HG03378 (cell line): ENCODE data around the gene KRT81.
"Not testable (repeated sequence)": the region's sequence is repeated elsewhere in the genome, so short reads cannot be mapped to it uniquely, and the experiment has no call there.

Source experiments
- ATAC-seq: cut with Tn5 transposase; IDR thresholded peaks from one replicate; pipeline ENCODE4 v1.9.1; 2021; ENCODE audit warnings: mild to moderate bottlenecking, moderate library complexity; ENCODE audit not compliant: unreplicated experiment

The KRT81 gene

DNA sequence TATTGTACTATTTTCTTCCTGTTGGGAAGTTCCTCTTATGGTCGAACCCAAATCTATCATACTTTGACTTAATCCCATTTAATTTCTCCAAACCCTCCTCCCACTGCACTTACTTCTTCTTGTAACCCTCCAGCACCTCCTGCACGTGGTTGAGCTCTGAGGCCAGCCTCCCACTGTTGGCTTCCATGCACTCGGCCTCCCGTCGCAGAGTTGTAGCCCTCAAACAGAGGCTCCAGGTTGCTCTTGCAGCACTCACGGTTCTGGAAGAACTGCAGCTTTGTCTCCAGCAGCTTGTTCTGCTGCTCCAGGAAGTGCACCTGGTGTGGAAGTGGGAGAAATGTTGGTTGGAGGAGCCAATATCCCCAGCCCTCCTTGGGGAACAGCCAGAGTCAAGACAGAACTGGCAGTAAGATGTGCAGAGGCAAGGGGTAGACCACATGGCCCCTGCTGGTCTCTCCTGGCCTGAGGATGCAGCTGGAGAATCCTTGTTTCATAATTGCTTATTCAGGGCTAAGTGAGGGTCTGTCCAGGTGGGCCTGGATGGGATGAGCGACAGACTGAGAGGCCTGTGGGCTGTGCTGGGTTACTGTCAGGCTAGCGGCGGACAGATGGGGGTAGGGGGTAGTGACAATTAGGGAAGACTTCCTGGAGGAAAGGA is 35.3 kb downstream of the KRT81 start:
- ATAC-seq: no peak

DNA sequence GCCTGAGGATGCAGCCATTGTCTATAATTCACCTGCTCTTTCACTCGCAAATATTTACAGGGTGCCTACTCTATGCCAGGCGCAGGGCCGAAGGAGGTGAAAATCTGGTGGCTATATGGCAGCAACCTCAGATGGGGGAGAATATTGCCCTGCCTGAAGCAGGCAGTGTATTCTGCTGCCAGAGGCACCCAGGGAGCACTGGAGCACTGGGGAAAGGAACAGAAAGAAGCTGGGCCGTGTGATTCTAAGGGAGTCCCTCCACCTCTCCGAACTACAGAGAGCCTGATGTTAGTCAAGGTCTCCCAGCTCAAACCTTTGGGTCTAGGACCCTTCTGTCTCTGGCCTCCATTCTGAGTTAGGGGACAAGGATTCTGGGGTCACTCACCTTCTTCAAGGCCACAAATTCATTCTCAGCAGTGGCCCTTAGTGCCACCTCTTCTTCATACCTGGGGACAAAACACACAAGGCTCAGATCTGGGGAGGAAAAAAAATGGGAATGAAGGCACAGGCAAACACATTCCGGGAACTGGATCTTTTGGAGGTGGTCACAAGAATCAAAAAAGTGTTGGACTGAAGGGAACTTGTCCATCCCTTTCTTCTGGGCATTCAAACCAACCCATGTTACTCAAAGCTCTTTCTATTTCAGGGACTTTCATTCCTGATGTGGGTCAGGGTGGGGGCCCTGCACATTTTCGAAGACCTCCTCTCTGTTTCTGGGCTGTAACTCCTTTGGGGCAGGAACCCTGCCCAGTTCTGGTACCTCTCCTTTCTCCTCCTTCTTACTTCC is 36.2 kb downstream of the KRT81 start:
- ATAC-seq: no peak

DNA sequence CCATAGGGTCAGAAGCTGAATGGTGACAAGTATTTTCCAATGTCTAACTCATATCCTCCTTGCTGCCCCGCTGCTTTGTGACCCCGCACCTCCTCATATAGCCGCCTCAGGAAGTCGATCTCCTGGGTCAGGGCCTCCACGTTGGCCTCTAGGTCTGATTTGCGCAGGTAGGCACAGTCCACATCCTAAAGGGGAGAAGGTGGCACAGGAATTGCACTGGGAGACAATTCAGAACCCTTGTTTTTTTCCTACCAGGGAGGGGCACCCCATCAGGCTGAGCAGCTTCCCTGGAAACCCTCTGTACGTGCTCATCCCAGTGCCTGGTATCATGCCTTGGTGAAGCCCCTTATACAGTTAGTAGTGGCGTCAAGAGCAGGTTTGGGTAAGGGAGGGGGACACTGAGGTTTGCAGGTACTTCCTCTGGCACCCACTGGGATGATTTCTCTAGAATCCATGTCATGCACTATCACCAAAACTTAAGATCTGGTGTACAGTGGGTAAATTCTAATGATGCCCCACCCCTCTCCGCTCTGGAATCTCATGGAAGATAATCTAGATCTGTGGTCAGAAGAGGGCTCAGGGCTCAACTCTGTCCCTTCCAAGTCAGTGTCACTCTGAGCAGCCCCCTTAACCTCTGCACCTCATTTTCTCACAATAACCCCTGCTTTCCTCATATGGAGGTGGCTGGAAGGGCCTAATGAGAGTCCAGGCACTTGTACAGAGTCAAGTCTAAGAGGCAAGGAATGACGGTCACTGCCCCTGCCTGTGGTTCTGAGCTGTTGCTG is 37.0 kb downstream of the KRT81 start:
- ATAC-seq: no peak

DNA sequence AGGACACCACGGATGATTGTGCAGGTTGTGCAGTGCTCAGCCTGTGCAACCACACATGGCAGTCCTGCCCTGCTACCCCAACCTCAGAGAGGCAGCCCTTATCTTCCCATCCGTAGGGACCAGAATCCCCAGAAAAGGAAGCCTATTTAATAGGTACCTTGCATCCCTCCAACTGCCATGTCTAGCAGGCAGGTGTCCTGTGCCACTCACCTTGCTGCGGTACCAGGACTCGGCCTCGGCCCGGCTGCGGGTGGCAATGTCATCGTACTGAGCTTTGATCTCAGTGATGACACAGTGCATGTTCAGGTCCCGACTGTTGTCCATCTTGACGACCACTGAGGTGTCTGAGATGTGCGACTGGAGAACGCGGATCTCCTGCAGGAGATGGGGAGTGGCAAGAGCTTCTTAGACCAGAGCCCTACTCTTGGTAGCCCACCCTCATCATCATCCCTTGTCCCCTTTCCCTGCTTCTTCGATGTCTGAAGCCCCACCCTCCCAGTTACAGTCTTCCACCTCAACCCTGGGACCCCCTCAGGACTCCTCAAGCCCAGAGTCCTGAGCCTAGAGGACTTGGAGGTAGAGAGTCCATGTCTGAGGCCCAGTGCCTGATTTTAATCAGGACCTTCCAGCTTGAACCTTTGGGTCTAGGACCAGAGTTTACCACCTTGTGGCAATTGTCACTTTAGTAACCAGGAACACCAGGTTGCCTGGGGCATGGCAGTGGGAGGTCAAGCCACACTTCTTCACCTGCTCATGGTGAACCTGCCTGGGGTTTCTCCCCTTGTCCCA is 37.7 kb downstream of the KRT81 start:
- ATAC-seq: no peak

DNA sequence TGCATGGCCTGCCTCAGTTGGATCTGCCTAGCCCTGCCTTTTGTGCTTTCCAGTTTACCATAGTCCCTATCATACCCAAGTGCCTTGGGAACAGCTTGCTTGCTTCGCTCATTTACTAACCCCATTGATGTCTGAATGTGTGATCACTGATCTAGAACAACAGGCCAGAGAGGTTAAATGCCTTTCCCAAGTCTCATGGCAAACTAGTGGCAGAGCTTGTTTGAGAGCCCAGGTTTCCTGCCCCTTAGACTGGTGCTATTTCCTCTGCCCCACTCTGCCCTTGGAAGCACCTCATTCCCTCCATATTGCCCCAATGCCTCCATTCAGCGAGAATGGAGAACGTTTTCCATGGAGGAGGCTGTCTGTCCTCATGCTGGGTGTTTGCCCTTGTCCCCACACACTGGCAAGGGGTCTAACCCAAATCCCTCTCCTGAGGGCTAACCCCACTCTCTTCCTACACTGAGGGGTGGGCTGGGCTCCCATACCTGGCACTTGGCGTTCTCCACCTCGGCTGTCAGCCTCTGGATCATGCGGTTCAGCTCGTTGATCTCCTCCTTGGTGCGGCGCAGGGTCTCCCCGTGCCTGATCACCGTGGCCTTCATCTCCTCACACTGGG is 38.5 kb downstream of the KRT81 start:
- ATAC-seq: no peak

DNA sequence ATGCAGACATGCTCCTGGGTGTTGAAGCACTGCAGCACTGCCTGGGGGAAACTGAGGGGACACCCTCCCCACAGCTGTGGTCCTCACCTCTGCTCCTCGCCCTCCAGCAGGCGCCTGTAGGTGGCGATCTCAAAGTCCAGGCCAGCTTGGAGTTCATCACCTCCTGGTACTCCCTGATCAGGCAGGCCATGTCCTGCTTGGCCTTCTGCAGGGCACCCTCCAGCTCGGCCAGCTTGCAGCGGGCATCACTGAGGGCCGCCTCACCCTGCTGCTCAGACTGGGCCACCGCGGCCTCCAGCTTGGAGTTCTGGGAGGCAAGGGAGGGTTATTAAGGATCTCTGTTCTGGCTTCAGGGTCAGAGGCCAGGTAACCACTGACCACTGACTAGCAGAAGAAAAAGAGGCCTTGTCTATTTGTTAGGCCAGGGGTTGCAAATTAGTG is 39.1 kb downstream of the KRT81 start:
- ATAC-seq: not testable (repeated sequence)

DNA sequence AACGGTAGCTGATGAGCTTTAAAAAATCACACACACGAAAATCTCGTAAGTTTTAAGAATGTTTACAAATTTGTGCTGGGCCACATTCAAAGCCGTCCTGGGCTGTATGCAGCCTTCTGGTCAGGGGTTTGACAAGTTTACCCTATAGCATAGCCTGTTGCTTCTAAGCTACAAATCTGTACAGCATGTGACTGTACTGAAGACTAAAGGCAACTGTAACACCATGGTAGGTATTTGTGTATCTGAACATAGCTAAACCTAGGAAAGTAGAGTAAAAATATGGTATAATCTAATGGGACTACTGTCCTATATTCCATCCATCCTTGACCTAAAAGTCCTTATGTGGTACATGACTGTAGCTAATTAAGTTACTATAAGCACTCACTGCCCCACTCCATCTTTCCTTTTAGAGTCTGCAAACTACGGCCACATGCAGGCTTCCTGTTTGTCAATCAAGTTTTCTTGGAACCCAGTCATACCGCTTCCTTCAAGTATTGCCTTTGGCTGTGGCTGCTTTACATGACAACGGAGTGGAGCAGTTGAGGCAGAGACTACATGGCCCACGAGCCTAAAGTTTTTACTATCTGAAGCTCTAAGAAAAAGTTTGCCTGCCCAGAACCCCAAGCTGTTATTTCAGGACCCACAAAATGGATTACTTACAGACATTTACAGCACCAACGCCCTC is 39.8 kb downstream of the KRT81 start:
- no peak for ATAC-seq

DNA sequence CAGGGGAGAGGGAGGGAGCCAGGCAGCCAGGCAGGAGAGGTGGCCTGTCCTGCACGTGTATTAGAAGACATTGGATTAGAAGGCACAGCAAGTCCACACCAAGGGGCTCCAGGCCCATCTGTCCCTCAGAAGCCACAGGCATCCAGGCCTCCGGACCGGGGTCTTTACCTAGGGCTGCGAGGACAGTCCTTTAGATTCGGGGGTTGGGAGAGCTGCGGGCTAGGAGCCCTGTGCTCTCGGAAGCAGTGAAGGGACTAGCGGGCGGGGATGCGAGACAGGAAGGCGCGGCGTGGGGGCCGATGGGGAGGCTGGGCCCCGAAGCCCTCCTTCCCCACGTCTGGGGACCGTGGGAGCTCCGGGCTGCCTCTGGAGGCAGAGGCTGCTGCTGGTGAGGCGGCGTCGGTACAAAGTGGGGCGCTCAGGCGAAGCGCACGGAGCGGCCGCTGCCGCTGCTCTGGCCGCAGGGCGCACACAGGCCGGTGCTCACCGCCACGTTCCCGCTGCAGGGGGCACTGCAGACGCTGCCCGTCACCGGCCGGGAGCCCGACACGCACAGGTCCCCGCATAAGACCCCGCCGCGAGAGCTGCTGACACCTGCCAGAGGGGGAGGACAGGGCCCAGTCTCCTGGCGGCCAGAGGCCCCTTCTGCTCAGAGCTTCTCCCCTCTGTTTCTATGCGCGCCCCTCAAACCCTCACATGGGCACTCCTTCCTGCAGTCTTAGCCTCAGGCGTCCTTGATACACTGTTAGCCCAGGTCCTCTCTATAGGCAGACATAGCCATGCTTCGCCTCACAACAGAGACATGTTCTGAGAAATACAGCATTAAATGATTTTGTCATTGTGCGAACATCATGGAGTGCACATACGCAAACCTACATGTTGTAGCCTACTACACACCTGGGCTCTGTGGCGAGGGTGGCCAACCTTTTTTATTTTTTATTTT is 41.0 kb downstream of the KRT81 start:
- ATAC-seq: no peak

DNA sequence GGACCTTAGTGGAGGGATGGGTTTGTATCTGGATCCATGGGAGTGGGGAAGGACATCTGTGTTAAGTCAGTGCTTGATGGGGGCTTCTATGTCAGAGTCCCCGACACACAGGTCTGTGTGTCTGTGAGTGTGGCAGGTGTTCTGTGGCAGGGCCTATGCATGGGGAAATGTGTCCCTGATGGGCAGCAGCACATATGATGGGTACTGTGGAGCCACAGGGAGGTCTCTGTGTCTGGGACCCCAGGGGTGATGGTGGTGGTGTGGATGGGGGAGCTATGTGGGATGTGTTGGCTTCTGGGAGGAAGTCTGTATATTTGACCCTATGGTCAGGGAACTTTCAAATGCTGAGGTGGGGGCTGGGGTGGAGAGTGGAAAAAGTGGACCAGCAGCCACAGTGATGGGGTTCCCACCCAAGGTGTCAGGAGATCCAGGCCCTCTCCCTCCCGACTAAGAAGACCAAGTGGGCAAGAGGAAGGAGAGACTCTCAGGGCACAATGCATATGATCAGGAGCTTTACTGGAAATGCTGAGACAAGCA is 41.8 kb downstream of the KRT81 start:
- no peak for ATAC-seq

DNA sequence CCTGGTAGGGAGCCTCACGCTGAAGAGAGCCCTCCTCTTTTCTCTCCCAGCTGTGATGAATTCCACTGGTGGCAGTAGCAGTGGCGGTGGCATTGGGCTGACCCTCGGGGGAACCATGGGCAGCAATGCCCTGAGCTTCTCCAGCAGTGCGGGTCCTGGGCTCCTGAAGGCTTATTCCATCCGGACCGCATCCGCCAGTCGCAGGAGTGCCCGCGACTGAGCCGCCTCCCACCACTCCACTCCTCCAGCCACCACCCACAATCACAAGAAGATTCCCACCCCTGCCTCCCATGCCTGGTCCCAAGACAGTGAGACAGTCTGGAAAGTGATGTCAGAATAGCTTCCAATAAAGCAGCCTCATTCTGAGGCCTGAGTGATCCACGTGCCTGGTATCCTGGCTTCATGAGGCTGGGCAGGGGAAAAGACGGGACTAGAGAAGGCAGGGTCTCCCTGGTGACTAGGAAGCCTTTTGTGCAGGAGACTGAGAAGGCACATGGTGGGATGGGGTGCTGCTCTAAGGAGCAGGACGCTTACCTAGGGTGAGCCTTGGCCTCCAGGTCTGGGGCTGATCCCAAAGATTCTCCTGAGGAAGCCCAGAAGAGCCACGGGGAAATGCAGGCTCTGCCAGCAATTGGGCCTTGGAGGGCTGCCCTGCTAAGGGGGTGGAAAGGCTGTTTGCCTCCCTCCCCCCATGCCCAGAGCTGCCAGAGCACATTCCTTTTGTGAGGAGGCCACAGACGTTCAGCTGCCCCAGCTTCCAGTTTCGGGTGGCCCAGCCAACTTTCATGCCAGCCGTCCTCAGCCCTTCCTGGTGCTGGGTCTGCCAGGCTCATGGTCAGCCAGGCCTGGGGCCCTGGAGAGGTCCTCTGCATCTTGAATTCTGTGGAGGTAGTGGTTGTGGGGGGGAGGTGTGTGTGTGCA is 42.5 kb downstream of the KRT81 start:
- no peak for ATAC-seq

DNA sequence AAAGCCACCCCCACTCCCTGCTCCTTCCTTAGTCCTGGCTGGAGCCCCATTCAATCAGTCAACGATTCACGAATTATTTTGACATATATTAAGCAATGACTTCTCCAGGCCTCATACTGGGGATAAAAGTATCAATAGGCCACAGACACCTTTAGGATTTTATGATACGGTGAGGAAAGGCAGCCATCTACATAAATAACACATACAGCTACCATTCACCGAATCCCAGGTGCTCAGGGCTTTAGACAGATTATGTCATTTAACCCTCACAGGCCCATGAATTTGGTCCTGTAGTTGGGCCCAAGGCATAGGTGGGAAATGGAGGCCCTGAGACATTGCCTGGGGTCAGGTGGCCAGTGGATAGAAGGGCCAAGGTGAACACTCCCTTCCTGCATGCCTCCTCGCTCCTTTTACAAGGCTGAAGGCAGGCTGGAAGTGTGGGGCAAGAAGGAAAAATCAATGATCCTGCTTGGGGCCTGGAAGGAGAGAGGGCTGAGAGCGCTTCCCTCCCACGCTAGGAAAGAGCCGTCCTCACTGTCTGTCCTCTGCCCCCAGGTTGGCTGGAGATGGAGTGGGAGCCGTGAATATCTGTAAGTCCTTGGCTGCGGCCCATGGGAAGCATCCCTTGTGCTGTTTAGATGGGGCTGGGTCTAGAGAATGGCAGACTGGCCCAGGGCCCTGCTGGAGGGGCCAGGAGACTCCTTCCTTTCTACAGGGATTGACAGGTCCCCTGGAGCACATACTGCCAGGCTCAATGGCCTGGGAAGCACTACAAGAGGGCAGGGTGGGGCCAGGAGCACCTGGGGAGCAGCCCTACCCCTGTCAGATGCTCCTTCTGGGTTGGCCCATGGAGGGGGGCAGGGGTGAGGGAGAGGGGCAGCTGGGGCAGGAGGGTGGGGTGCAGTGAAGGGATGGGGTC is 43.5 kb downstream of the KRT81 start:
- ATAC-seq: no peak

DNA sequence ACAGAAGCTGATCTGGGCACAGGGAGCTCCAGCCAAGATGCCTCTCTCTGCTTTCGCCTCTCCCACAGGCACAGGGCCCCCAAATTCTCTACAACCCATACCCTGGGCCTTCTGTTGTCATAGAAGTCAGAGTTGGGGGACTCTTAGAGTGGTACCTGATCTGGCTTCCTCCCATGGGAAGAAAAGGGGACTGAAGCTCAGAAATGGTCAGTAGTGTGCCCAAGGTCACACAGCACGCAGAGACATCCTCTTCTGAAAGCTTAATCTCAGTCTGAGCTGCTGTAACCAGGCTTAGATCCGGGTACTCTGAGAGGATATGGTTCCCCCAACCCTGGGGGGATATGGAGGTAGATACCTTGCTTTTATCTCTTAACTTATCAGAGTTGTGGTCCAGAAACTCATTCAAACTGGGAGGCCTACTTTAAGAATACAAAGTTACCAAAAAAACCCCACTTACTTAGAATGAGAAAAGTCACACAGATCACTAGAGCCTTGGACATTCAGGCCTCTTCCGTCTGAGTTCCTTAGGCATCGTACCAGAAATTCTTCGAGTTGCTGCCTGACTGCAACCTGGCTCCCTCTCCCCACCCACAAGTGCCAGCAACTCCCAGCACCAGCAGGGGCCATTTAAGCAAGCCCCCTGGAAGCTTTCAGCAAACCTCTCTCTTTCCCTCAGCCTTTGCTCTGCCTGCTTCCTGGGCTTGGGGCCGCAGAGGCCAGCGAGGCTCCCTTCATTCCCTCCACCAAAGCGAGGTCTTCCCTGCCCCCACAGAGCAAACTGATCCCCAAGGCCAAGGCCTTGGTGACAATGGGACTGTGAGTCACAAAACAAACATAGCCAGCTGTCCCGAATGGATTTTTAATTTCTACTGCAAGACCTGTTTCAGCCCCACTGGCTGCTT is 44.4 kb downstream of the KRT81 start:
- ATAC-seq: no peak

DNA sequence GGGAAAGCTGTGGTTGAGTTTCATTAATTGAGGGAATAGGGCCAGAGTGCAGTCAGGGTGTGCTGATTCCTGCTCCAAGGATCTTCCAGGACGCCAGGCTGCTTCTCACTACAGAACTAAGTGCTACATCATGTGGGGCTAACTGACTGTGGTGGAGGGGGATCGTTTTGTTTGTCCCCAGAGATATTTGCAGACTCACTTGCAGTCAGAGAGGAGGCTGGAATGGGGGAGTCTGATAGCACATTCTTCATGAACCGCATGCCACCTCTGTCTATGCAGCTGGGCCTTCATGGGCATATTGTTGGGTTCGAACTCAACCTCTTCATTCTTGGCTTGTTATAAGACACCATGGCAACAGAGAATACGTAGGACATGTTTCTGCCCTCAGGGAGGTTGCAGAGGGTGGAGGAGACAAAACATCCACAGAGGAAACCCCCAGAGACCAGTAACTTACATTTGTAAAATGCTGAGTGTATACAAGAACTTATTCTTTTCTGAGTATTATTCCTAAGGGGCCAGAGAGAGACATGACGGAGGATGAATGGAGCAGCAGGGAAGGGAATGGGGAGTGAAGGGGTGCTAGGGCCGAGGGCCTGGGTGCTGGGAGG is 45.3 kb downstream of the KRT81 start:
- no peak for ATAC-seq

DNA sequence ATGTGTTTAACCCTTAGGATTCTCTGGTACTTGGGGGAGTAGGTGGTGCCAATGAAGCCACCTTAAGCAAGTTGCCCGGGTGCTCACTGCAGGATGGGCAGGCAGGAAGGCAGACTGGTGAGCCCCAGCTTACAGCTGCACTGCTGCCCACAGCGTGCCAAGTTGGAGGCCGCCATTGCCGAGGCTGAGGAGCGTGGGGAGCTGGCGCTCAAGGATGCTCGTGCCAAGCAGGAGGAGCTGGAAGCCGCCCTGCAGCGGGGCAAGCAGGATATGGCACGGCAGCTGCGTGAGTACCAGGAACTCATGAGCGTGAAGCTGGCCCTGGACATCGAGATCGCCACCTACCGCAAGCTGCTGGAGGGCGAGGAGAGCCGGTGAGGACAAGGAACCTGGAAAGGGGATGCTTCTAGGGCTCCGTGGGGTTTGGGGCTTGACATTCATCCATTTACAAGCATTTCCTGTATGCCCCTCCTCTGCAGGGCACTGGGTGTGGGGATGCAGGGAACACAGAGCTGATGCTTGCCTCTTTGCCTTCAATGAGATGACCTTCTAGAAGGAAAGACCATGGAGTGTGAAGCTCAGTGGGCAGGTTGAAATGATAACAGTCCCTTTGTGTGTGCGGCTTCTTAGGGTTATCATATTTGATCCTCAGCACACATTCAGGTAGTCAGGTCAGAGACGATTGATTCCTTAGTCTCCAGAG is 45.9 kb downstream of the KRT81 start:
- ATAC-seq: no peak
